HEK293T (cell line): Measurements from ENCODE around the gene F2.

ENCODE experiments used
- CTCF ChIA-PET: fragments of 350-600 bp; formaldehyde crosslinking; extraction: SDS; loops from one replicate; lab custom pipeline; 2021; ENCODE audit warnings: antibody characterized with exemption, inconsistent platforms; lab: Yijun Ruan, JAX
- POLR2A ChIA-PET: fragments of 350-600 bp; formaldehyde crosslinking; extraction: SDS; loops from one replicate; lab custom pipeline; 2020; ENCODE audit warnings: antibody characterized with exemption, inconsistent platforms; lab: Yijun Ruan, JAX
- DNase-seq: peaks from one replicate; pipeline ENCODE4 v3.0.0; 2012; ENCODE audit warnings: mixed read lengths; ENCODE audit errors: extremely low spot score
- ARNT ChIP-seq: fragments of 450-650 bp; IDR thresholded peaks from 2 replicates; pipeline ENCODE4 v1.6.1; 2017; ENCODE audit warnings: mild to moderate bottlenecking
- BHLHE40 ChIP-seq: fragments of 450-650 bp; IDR thresholded peaks from 2 replicates; pipeline ENCODE4 v1.6.1; 2016; ENCODE audit warnings: mild to moderate bottlenecking, moderate library complexity, borderline replicate concordance
- CTBP1 ChIP-seq: fragments of 450-650 bp; IDR thresholded peaks from 2 replicates; pipeline ENCODE4 v1.6.1; 2016; ENCODE audit warnings: borderline replicate concordance
- ELF4 ChIP-seq: fragments of 450-650 bp; IDR thresholded peaks from 2 replicates; pipeline ENCODE4 v1.6.1; 2017; ENCODE audit warnings: antibody characterized with exemption
- FOXA1 ChIP-seq: fragments of 450-650 bp; IDR thresholded peaks from 2 replicates; pipeline ENCODE4 v1.6.1; 2016; ENCODE audit warnings: mild to moderate bottlenecking
- FOXK2 ChIP-seq: fragments of 450-650 bp; IDR thresholded peaks from 2 replicates; pipeline ENCODE4 v1.6.1; 2016; ENCODE audit warnings: mild to moderate bottlenecking
- FOXM1 ChIP-seq: fragments of 450-650 bp; IDR thresholded peaks from 2 replicates; pipeline ENCODE4 v1.6.1; 2017; ENCODE audit warnings: mild to moderate bottlenecking, borderline replicate concordance
- HDGF ChIP-seq: fragments of 450-650 bp; IDR thresholded peaks from 2 replicates; pipeline ENCODE4 v1.6.1; 2017; ENCODE audit warnings: antibody characterized with exemption, borderline replicate concordance
- L3MBTL2 ChIP-seq: fragments of 450-650 bp; conservative IDR thresholded peaks from 2 replicates; pipeline ENCODE4 v1.6.1; 2016; ENCODE audit warnings: mild to moderate bottlenecking
- LEF1 ChIP-seq: fragments of 450-650 bp; IDR thresholded peaks from 2 replicates; pipeline ENCODE4 v1.6.1; 2017; ENCODE audit warnings: mild to moderate bottlenecking, borderline replicate concordance
- NFRKB ChIP-seq: fragments of 450-650 bp; IDR thresholded peaks from 2 replicates; pipeline ENCODE4 v1.6.1; 2016; ENCODE audit warnings: mild to moderate bottlenecking, moderate library complexity
- PKNOX1 ChIP-seq: fragments of 450-650 bp; IDR thresholded peaks from 2 replicates; pipeline ENCODE4 v1.6.1; 2016
- SP1 ChIP-seq: fragments of 450-650 bp; IDR thresholded peaks from 2 replicates; pipeline ENCODE4 v1.6.1; 2017
- SUZ12 ChIP-seq: fragments of 450-650 bp; IDR thresholded peaks from 2 replicates; pipeline ENCODE4 v1.6.1; 2016; ENCODE audit warnings: mild to moderate bottlenecking
- TARDBP ChIP-seq: fragments of 450-650 bp; IDR thresholded peaks from 2 replicates; pipeline ENCODE4 v1.6.1; 2016
- ZNF384 ChIP-seq: fragments of 450-650 bp; IDR thresholded peaks from 2 replicates; pipeline ENCODE4 v1.6.1; 2016

The F2 gene

DNA sequence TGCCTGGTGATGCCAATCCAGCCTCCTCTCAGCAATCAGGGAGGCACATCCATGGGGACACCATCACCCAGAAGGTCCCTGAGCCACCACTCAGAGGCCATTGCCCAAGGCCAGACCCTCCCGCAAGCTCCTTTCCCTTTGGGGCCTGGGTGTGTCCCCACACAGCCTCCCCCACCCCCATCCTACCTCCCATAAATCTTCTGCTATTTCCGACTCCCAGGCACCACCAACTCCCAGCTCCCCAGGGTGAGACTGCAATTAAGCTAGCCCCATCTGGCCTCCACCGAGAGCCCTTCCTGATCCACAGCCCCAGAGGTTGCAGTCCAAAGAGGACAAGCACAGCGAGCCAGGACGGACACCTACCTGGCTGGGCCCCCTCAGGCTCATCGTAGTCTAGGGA is 24.9 kb upstream of the F2 start:
- no peak for DNase-seq
- no peak for TF ChIP-seq FOXM1
- TF ChIP-seq TARDBP, result no peak
- no peak for TF ChIP-seq ELF4
- no peak for TF ChIP-seq HDGF
- TF ChIP-seq BHLHE40, result no peak
- no peak for TF ChIP-seq LEF1
- no peak for TF ChIP-seq SUZ12
- no peak for TF ChIP-seq ZNF384
- TF ChIP-seq FOXA1, result no peak
- no peak for TF ChIP-seq L3MBTL2
- TF ChIP-seq CTBP1, result no peak
- no peak for TF ChIP-seq NFRKB
- no peak for TF ChIP-seq ARNT
- TF ChIP-seq FOXK2, result no peak
- ChIA-PET POLR2A (no interaction called here), CTCF (interaction anchor here (0.6 kb wide), 1 partner anchor 371 kb away, joined by 5 read pairs; no protein-coding TSS in a partner anchor)

DNA sequence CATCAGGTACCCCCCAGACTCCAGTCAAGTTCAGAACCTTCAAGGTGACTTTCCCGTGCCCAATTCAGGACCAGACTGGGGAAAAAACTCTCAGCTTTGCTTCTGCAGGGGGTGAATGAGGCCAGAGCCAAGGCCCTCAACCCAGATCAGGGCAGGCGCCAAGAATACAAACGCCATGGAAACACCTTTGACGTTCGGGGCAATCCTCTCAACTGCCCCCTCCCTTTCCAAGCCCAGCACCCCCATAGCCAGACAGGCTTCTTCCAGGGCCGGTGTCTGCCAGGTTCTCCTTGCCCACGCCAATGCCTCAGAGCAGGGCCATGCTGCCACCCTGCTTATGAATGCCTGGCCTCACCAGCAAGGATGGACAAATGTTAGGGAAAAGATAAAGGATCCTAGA is 24.4 kb upstream of the F2 start:
- CTCF ChIA-PET, result no interaction called here
- POLR2A ChIA-PET, result no interaction called here
- TF ChIP-seq LEF1 (no peak), NFRKB (no peak), TARDBP (no peak), BHLHE40 (no peak), SUZ12 (no peak), ARNT (no peak), CTBP1 (no peak), SP1 (no peak)
- no peak for DNase-seq

DNA sequence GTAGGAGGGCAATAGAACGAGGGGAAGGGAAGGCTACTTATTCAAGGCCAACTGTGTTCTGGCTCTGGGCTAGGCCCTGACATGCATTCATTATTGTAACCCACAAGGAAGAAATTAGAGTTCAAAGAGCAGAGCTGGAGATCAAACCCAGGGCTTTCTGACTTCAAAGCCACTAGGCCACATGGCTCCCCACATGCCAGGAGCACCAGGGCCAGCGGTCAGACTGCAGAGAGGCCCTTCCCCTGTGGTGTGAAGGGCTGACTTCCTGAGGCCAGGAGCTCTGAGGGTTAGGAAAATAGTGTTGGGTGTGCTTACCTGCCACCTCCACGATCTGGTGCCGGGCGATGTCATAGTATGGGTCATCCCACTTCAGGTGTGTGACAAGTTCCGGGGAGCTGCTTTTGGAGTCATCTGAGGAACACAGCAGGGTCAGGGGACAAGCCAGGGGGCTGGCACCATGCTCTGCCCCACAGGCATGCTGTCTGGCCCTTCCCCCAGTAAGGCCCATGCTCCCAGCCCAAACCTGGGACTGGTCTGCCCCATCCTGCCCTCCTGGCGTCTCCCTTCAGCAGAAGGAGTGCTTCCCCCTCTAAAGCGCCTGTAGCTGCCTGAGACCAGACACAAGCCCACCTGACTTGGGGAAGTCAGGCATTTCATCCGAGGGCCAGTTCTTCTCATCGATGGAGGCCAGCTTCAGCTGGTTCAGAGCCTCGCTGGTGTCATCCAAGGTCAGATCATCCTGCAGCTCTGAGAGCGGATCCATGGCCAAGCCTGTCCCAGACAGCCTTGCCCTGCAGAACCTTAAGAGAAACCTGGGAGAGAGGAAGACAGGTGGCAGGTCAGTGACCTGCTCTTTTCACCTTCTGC is 23.4 kb upstream of the F2 start:
- TF ChIP-seq FOXA1 (no peak), FOXK2 (no peak), PKNOX1 (no peak), TARDBP (no peak), LEF1 (no peak), L3MBTL2 (no peak), HDGF (no peak), SUZ12 (no peak), FOXM1 (no peak), ELF4 (no peak)
- no peak for DNase-seq
- CTCF ChIA-PET, result no interaction called here
- POLR2A ChIA-PET, result no interaction called here

DNA sequence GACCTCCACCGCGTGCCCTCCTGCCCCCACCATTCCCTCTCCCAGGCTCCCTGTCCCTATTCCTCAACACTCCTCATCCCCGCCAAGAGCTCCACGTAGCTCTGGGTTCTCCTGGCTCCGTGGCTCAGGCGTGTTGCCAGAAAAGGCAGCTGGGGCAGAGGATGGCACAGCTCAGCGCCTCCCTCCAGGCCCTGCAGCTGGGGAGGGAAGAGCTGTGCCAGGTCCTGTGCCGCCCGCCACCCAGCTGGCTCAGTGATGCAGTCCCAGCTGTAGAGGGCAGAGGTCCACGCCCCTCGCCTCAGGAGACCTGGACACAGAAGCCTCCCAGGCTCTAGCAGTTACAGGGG is 22.8 kb upstream of the F2 start:
- POLR2A ChIA-PET, result no interaction called here
- TF ChIP-seq PKNOX1, result no peak
- TF ChIP-seq TARDBP, result no peak
- TF ChIP-seq SP1, result no peak
- no peak for TF ChIP-seq ARNT
- no peak for TF ChIP-seq L3MBTL2
- no peak for TF ChIP-seq ELF4
- no peak for TF ChIP-seq CTBP1
- CTCF ChIA-PET, result no interaction called here
- no peak for DNase-seq

- DNase-seq, result no peak
- CTCF ChIA-PET, result interaction anchor here (0.8 kb wide), 1 partner anchor 129 kb away, joined by 3 read pairs; no protein-coding TSS in a partner anchor
- TF ChIP-seq CTBP1, result no peak
- no peak for TF ChIP-seq ELF4
- TF ChIP-seq SUZ12, result no peak
- no peak for TF ChIP-seq FOXK2
- no peak for TF ChIP-seq L3MBTL2
- TF ChIP-seq FOXA1, result no peak
- no peak for TF ChIP-seq FOXM1
- no peak for TF ChIP-seq LEF1
- TF ChIP-seq HDGF, result no peak
- TF ChIP-seq NFRKB, result no peak
- no peak for TF ChIP-seq ZNF384
- POLR2A ChIA-PET, result no interaction called here
Observed at GRCh38 chr11:46697303-46697702, 21.7 kb upstream of the F2 start.

GRCh38 chr11:46697723-46698122 is 21.3 kb upstream of the F2 start:
- ChIA-PET POLR2A (no interaction called here), CTCF (no interaction called here)
- no peak for DNase-seq
- TF ChIP-seq TARDBP (no peak), SUZ12 (no peak), BHLHE40 (no peak), FOXM1 (no peak), FOXA1 (no peak), PKNOX1 (no peak), HDGF (no peak), NFRKB (no peak), CTBP1 (no peak), FOXK2 (no peak), SP1 (no peak), LEF1 (no peak), L3MBTL2 (no peak)
